Parathyroid adenoma (tissue), 2 donors: ENCODE results near the gene POTEB3.
"Not testable (repeated sequence)": the region's sequence is repeated elsewhere in the genome, so short reads cannot be mapped to it uniquely, and the experiment has no call there.

ENCODE experiments used
- H2AFZ ChIP-seq: fragments of 300-600 bp; sonication (generic); one replicate; pipeline ENCODE4 v1.7.0; 2017; ENCODE audit warnings: antibody characterized with exemption, mild to moderate bottlenecking
- H3K27ac ChIP-seq: fragments of 300-600 bp; sonication (generic); one replicate; pipeline ENCODE4 v1.7.0; 2017
- H3K27me3 ChIP-seq: fragments of 300-600 bp; sonication (generic); one replicate; pipeline ENCODE4 v1.7.0; 2017; ENCODE audit warnings: low read length; ENCODE audit not compliant: control insufficient read depth, insufficient read depth
- H3K36me3 ChIP-seq: fragments of 300-600 bp; sonication (generic); one replicate; pipeline ENCODE4 v1.7.0; 2017; ENCODE audit warnings: low read length; ENCODE audit not compliant: control insufficient read depth, insufficient read depth
- H3K4me1 ChIP-seq: fragments of 300-600 bp; sonication (generic); one replicate; pipeline ENCODE4 v1.7.0; 2017; ENCODE audit warnings: control low read depth
- H3K4me2 ChIP-seq: fragments of 300-600 bp; sonication (generic); one replicate; pipeline ENCODE4 v1.7.0; 2017; ENCODE audit warnings: low read length
- H3K4me3 ChIP-seq: fragments of 300-600 bp; sonication (generic); one replicate; pipeline ENCODE4 v1.7.0; 2017; ENCODE audit warnings: low read depth, low read length
- H3K79me2 ChIP-seq: fragments of 300-600 bp; sonication (generic); one replicate; pipeline ENCODE4 v1.7.0; 2017; ENCODE audit warnings: control low read depth
- H3K9ac ChIP-seq: fragments of 300-600 bp; sonication (generic); one replicate; pipeline ENCODE4 v1.7.0; 2017; ENCODE audit warnings: mild to moderate bottlenecking
- H3K9me3 ChIP-seq: fragments of 300-600 bp; sonication (generic); one replicate; pipeline ENCODE4 v1.7.0; 2017; ENCODE audit warnings: low read length; ENCODE audit not compliant: control insufficient read depth
- donor health status: primary hyperparathyroidism.

The POTEB3 gene

GRCh38 chr15:21383866-21384485 is 56.3 kb downstream of the POTEB3 start:
- not testable (repeated sequence) for H3K79me2 ChIP-seq, H3K4me2 ChIP-seq, H3K4me3 ChIP-seq, H3K27ac ChIP-seq, H3K9me3 ChIP-seq, H2AFZ ChIP-seq, H3K4me1 ChIP-seq, H3K9ac ChIP-seq, H3K36me3 ChIP-seq, H3K27me3 ChIP-seq

GRCh38 chr15:21373682-21374081 is 66.6 kb downstream of the POTEB3 start:
- not testable (repeated sequence) for H3K9ac ChIP-seq, H2AFZ ChIP-seq, H3K9me3 ChIP-seq, H3K36me3 ChIP-seq, H3K4me2 ChIP-seq, H3K27me3 ChIP-seq, H3K27ac ChIP-seq, H3K79me2 ChIP-seq, H3K4me1 ChIP-seq, H3K4me3 ChIP-seq

GRCh38 chr15:21369177-21369576 is 71.1 kb downstream of the POTEB3 start:
- not testable (repeated sequence) for H3K27ac ChIP-seq, H2AFZ ChIP-seq, H3K27me3 ChIP-seq, H3K9ac ChIP-seq, H3K9me3 ChIP-seq, H3K4me1 ChIP-seq, H3K4me2 ChIP-seq, H3K4me3 ChIP-seq, H3K36me3 ChIP-seq, H3K79me2 ChIP-seq

GRCh38 chr15:21368625-21369024 is 71.7 kb downstream of the POTEB3 start:
- H3K4me2 ChIP-seq, H3K79me2 ChIP-seq, H2AFZ ChIP-seq, H3K36me3 ChIP-seq, H3K4me1 ChIP-seq, H3K27me3 ChIP-seq, H3K4me3 ChIP-seq, H3K27ac ChIP-seq, H3K9ac ChIP-seq, H3K9me3 ChIP-seq: not testable (repeated sequence)
